HepG2 (cell line): ENCODE measurements around the gene THADA. TPM values are rescaled to one million over a fixed set of nuclear protein-coding genes. Genes with fewer than 3 reads are reported as not detected.

ENCODE experiments used
- ARID4A ChIP-seq: sonication (generic); formaldehyde crosslinking; IDR thresholded peaks from 2 replicates; pipeline ENCODE4 v1.5.0; 2020; ENCODE audit warnings: mild to moderate bottlenecking, missing genetic modification reagents, borderline replicate concordance
- DPF2 ChIP-seq: sonication (generic); formaldehyde crosslinking; IDR thresholded peaks from 2 replicates; pipeline ENCODE4 v1.4.0; 2020; ENCODE audit warnings: mild to moderate bottlenecking, low read depth, missing genetic modification reagents, borderline replicate concordance
- FOSL2 ChIP-seq: sonication (generic); formaldehyde crosslinking; IDR thresholded peaks from 2 replicates; pipeline ENCODE4 v1.4.0; 2020; ENCODE audit warnings: missing genetic modification reagents
- GFI1 ChIP-seq: sonication (generic); formaldehyde crosslinking; IDR thresholded peaks from 2 replicates; pipeline ENCODE4 v1.5.0; 2020; ENCODE audit warnings: missing genetic modification reagents, mild to moderate bottlenecking, borderline replicate concordance
- GPBP1L1 ChIP-seq: sonication (generic); formaldehyde crosslinking; IDR thresholded peaks from 2 replicates; pipeline ENCODE4 v1.5.0; 2020; ENCODE audit warnings: mild to moderate bottlenecking, missing genetic modification reagents
- HOXA7 ChIP-seq: sonication (generic); formaldehyde crosslinking; IDR thresholded peaks from 2 replicates; pipeline ENCODE4 v1.8.1; 2022; ENCODE audit warnings: mild to moderate bottlenecking, missing genetic modification reagents, moderate library complexity
- KLF15 ChIP-seq: sonication (generic); formaldehyde crosslinking; IDR thresholded peaks from 2 replicates; pipeline ENCODE4 v1.8.1; 2023; ENCODE audit warnings: borderline replicate concordance, mild to moderate bottlenecking, inconsistent platforms, missing genetic modification reagents, mixed read lengths
- NR2C2 ChIP-seq: sonication (generic); formaldehyde crosslinking; IDR thresholded peaks from 2 replicates; pipeline ENCODE4 v1.4.0; 2020; ENCODE audit warnings: missing genetic modification reagents, mild to moderate bottlenecking, moderate library complexity, borderline replicate concordance
- PCBP1 ChIP-seq: fragments of 200-400 bp; formaldehyde crosslinking; IDR thresholded peaks from 2 replicates; pipeline ENCODE4 v1.6.1; 2017; ENCODE audit warnings: mild to moderate bottlenecking, low read depth, low read length, borderline replicate concordance
- PHF20 ChIP-seq: sonication (generic); formaldehyde crosslinking; IDR thresholded peaks from 2 replicates; pipeline ENCODE4 v1.5.0; 2020; ENCODE audit warnings: mild to moderate bottlenecking, missing genetic modification reagents
- SATB2 ChIP-seq: sonication (generic); formaldehyde crosslinking; IDR thresholded peaks from 2 replicates; pipeline ENCODE4 v1.5.0; 2020; ENCODE audit warnings: missing genetic modification reagents
- SMAD9 ChIP-seq: sonication (generic); formaldehyde crosslinking; IDR thresholded peaks from 2 replicates; pipeline ENCODE4 v1.5.1; 2020; ENCODE audit warnings: mild to moderate bottlenecking, missing genetic modification reagents
- STAT6 ChIP-seq: sonication (generic); formaldehyde crosslinking; IDR thresholded peaks from 2 replicates; pipeline ENCODE4 v1.4.0; 2020; ENCODE audit warnings: missing genetic modification reagents, mild to moderate bottlenecking, borderline replicate concordance
- TAF15 ChIP-seq: fragments of 200-400 bp; formaldehyde crosslinking; IDR thresholded peaks from one replicate; pipeline ENCODE4 v1.6.1; 2018; ENCODE audit warnings: mild to moderate bottlenecking, low read depth, low read length; ENCODE audit not compliant: poor library complexity, severe bottlenecking
- ZFY ChIP-seq: sonication (generic); formaldehyde crosslinking; IDR thresholded peaks from 2 replicates; pipeline ENCODE4 v1.4.0; 2020; ENCODE audit warnings: missing genetic modification reagents
- ZNF20 ChIP-seq: sonication (generic); formaldehyde crosslinking; IDR thresholded peaks from 2 replicates; pipeline ENCODE4 v1.4.0; 2020; ENCODE audit warnings: mild to moderate bottlenecking, moderate library complexity, missing genetic modification reagents
- ZNF33B ChIP-seq: sonication (generic); formaldehyde crosslinking; IDR thresholded peaks from 2 replicates; pipeline ENCODE4 v1.5.1; 2020; ENCODE audit warnings: mild to moderate bottlenecking, missing genetic modification reagents
- ZNF670 ChIP-seq: sonication (generic); formaldehyde crosslinking; IDR thresholded peaks from 2 replicates; pipeline ENCODE4 v1.8.0; 2022; ENCODE audit warnings: mild to moderate bottlenecking, missing genetic modification reagents, borderline replicate concordance
- polyA plus RNA-seq, 8 experiments: library from polyadenylated mRNA; depleted of rRNA in 3 of 8; stranded (reverse) in 7 of 8; unstranded in 1 of 8; fragments of >200 nt; fragmentation: Illumina TruSeq in 4 of 8; extraction: Trizol in 4 of 8; gene quantifications; 2 replicates each; pipeline versions ENCODE4 v1.2.1 to v1.2.3, GENCODE V29; 2011 to 2016; ENCODE audit warnings: low read depth in 4 of 8, missing spikeins in 1 of 8, mixed read lengths in 1 of 8; ENCODE audit not compliant: insufficient read depth in 1 of 8
- total RNA-seq, 5 experiments: library from RNA; depleted of rRNA; stranded (reverse); fragments of >200 nt; fragmentation: Illumina TruSeq; extraction: Trizol; gene quantifications; 2 replicates each; pipeline ENCODE4 v1.2.3, GENCODE V29; 2016; ENCODE audit warnings: low read depth in 1 of 5

Gene THADA
- total and polyA plus RNA-seq, 2 of the 13 experiments (the other 11 are each of a cell fraction or from before 2014, with no cell fraction given), result 12.7 to 21.7 TPM

GRCh38 chr2:43188561-43189386 is 407.1 kb downstream of the THADA start (continued):
- TF ChIP-seq GFI1 (CRISPR knock-in tag), result peak; percentile 56; the same call in 1 of the 2 replicates
- no peak for TF ChIP-seq PCBP1
- TF ChIP-seq ARID4A, result peak; percentile 16; the same call in 1 of the 2 replicates
- no peak for TF ChIP-seq ZNF670
- TF ChIP-seq DPF2 (CRISPR knock-in tag), result peak; percentile 28; the same call in 1 of the 2 replicates
- TF ChIP-seq ZNF20 (CRISPR knock-in tag), result no peak
- peak; percentile 63 for TF ChIP-seq NR2C2 (CRISPR knock-in tag)
- no peak for TF ChIP-seq KLF15
- TF ChIP-seq GPBP1L1 (CRISPR knock-in tag), result no peak
- peak; percentile 63 for TF ChIP-seq ZFY
- TF ChIP-seq SMAD9 (CRISPR knock-in tag), result no peak
- TF ChIP-seq STAT6 (CRISPR knock-in tag), result no peak
- TF ChIP-seq TAF15, result no peak
- no peak for TF ChIP-seq SATB2 (CRISPR knock-in tag)
- TF ChIP-seq ZNF33B (CRISPR knock-in tag), result no peak
- no peak for TF ChIP-seq PHF20 (CRISPR knock-in tag)
- TF ChIP-seq FOSL2, result peak; percentile 34
- TF ChIP-seq HOXA7, result no peak
